ENCODE measurements around the gene MMP25.

- no peak for TF ChIP-seq JUNB (CRISPR knock-in tag; conservative IDR thresholded peaks at IDR 0.05)
- no peak for TF ChIP-seq ZNF639 (CRISPR knock-in tag; conservative IDR thresholded peaks at IDR 0.05 in 1 of 2, IDR thresholded peaks at IDR 0.05 in 1 of 2)
- TF ChIP-seq KAT8 (IDR thresholded peaks at IDR 0.05; ENCODE audit: low read depth) = no peak
- no peak for TF ChIP-seq ZBTB12 (CRISPR knock-in tag; IDR thresholded peaks at IDR 0.05)
- no peak for TF ChIP-seq GATA2 (CRISPR knock-in tag; IDR thresholded peaks at IDR 0.05)
- TF ChIP-seq MAX (CRISPR knock-in tag; IDR thresholded peaks at IDR 0.05) = no peak
- no peak for TF ChIP-seq CTCF (IDR thresholded peaks at IDR 0.05 in 2 of 3, conservative IDR thresholded peaks at IDR 0.05 in 1 of 3; ENCODE audit: insufficient read depth in 2 of 3, low read depth in 1 of 3, low read length in 3 of 3)
Measured at GRCh38 chr16:3026609-3027488, 19.5 kb upstream of the MMP25 start.

All from K562 (cell line).